ENCODE results near the gene SLC22A3.
"Not testable (repeated sequence)": the region's sequence is repeated elsewhere in the genome, so short reads cannot be mapped to it uniquely, and the experiment has no call there.

Gene SLC22A3

GRCh38 chr6:160437775-160438174 lies 89.6 kb downstream of the SLC22A3 start:
- Histone ChIP-seq H3K36me3 (ENCODE audit: control insufficient read depth, insufficient read depth, low read length) (no peaks in the 10 kb centered on the region), H3K9me3 (ENCODE audit: control insufficient read depth, insufficient read depth, low read length) (no peaks in the 10 kb centered on the region), H3K4me1 (ENCODE audit: control insufficient read depth, insufficient read depth, low read length) (no peaks in the 10 kb centered on the region), H3K4me3 (ENCODE audit: low read depth, low read length) (no peak overlapping the region), H3K27me3 (ENCODE audit: control insufficient read depth, insufficient read depth, low read length) (peaks cover 6% of the 10 kb centered on the region), H3K9ac (ENCODE audit: low read depth, low read length) (no peak overlapping the region)

DNA sequence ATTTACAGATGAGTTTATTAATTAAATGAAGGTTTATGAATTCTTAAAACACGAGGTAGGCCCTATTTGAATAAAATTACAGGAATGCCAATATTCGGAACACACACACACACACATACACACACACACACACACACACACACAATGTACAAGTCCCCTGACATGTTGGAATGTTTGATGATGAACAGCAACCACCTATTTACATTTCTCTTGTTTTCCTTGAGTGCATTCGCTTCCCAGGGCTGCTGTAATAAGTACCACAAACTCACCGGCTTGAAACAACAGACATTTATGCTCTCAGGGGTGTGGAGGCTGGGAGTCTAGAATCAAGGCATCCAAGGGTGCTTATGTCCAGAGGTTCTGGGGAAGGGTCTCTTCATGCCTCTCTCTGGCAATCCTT lies 90.3 kb downstream of the SLC22A3 start:
- Histone ChIP-seq H3K4me1 (ENCODE audit: control insufficient read depth, insufficient read depth, low read length) (no peaks in the 10 kb centered on the region), H3K9me3 (ENCODE audit: control insufficient read depth, insufficient read depth, low read length) (no peaks in the 10 kb centered on the region), H3K27me3 (ENCODE audit: control insufficient read depth, insufficient read depth, low read length) (peaks cover 6% of the 10 kb centered on the region), H3K36me3 (ENCODE audit: control insufficient read depth, insufficient read depth, low read length) (no peaks in the 10 kb centered on the region), H3K9ac (ENCODE audit: low read depth, low read length) (no peak overlapping the region), H3K4me3 (ENCODE audit: low read depth, low read length) (no peak overlapping the region)

DNA sequence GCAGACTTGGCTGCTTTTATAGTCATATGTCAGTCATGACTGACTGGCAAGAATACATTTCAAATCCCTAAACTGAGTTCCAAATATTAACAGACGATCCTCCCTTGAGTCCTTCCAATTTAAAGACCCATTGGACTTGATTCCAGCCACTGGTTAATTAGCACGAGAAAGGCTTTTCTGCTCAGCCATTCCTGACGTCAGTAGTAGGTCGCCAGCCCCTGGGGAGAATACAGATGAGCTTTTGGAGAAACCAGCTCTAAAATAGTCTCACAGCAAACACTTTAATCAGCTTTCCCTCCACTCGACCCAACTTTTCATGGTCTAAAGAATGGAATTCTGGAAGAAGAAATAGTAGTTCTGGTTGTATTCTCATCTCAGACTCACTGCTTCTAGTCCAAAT lies 91.6 kb downstream of the SLC22A3 start:
- H3K36me3 ChIP-seq (ENCODE audit: control insufficient read depth, insufficient read depth, low read length): no peaks in the 10 kb centered on the region

DNA sequence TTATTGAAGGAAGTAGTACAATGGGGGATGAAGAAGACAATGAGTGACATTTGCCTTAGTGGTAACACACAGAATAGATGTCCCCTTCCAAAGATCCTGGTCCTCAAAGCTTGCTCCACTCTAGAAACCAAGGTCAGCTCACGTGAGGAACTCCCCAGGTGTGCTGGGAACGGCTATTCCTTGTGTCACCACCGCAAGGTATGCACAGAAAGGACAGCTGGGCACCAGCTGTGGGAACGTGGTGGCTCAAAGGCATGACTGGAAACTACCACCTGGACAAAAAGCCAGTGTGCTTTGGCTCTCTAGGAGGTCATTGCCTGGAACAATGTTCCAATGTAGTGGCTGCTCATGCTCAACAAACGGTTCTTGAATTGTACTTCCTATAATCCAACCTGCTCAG lies 94.0 kb downstream of the SLC22A3 start:
- Histone ChIP-seq H3K4me1 (ENCODE audit: control insufficient read depth, insufficient read depth, low read length) (no peaks in the 10 kb centered on the region), H3K27me3 (ENCODE audit: control insufficient read depth, insufficient read depth, low read length) (peaks cover 6% of the 10 kb centered on the region), H3K9me3 (ENCODE audit: control insufficient read depth, insufficient read depth, low read length) (no peaks in the 10 kb centered on the region), H3K4me3 (ENCODE audit: low read depth, low read length) (no peak overlapping the region), H3K36me3 (ENCODE audit: control insufficient read depth, insufficient read depth, low read length) (no peaks in the 10 kb centered on the region), H3K9ac (ENCODE audit: low read depth, low read length) (no peak overlapping the region)

More for the DNA sequence above, 91.6 kb downstream of the SLC22A3 start:
- H3K27me3 ChIP-seq (ENCODE audit: control insufficient read depth, insufficient read depth, low read length): peaks cover 6% of the 10 kb centered on the region
- H3K4me3 ChIP-seq (ENCODE audit: low read depth, low read length): no peak overlapping the region
- H3K4me1 ChIP-seq (ENCODE audit: control insufficient read depth, insufficient read depth, low read length): no peaks in the 10 kb centered on the region
- H3K9ac ChIP-seq (ENCODE audit: low read depth, low read length): no peak overlapping the region
- no peaks in the 10 kb centered on the region for H3K9me3 ChIP-seq (ENCODE audit: control insufficient read depth, insufficient read depth, low read length)

- Histone ChIP-seq H3K4me1 (ENCODE audit: control insufficient read depth, insufficient read depth, low read length) (no peaks in the 10 kb centered on the region), H3K36me3 (ENCODE audit: control insufficient read depth, insufficient read depth, low read length) (no peaks in the 10 kb centered on the region), H3K9me3 (ENCODE audit: control insufficient read depth, insufficient read depth, low read length) (no peaks in the 10 kb centered on the region), H3K9ac (ENCODE audit: low read depth, low read length) (no peak overlapping the region), H3K27me3 (ENCODE audit: control insufficient read depth, insufficient read depth, low read length) (no peaks in the 10 kb centered on the region), H3K4me3 (ENCODE audit: low read depth, low read length) (no peak overlapping the region)
Observed at GRCh38 chr6:160445130-160445529, 97.0 kb downstream of the SLC22A3 start.

GRCh38 chr6:160447350-160447749 lies 99.2 kb downstream of the SLC22A3 start:
- no peaks in the 10 kb centered on the region for H3K36me3 ChIP-seq (ENCODE audit: control insufficient read depth, insufficient read depth, low read length)
- no peak overlapping the region for H3K4me3 ChIP-seq (ENCODE audit: low read depth, low read length)
- H3K9me3 ChIP-seq (ENCODE audit: control insufficient read depth, insufficient read depth, low read length): no peaks in the 10 kb centered on the region

DNA sequence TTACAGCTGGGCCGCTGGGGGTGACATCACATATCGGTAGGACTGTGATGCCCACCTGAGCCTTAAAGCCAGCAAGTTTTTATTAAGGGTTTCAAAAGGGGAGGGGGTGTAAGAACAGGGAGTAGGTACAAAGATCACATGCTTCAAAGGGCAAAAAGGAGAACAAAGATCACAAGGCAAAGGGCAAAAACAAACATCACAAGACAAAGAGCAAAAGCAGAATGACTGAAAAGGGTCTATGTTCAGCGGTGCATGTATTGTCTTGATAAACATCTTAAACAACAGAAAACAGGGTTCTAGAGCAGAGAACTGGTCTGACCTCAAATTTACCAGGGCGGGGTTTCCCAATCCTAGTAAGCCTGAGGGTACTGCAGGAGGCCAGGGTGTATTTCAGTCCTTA lies 101.6 kb downstream of the SLC22A3 start:
- H3K4me3 ChIP-seq (ENCODE audit: low read depth, low read length); H3K9me3 ChIP-seq (ENCODE audit: control insufficient read depth, insufficient read depth, low read length); H3K27me3 ChIP-seq (ENCODE audit: control insufficient read depth, insufficient read depth, low read length); H3K36me3 ChIP-seq (ENCODE audit: control insufficient read depth, insufficient read depth, low read length); H3K4me1 ChIP-seq (ENCODE audit: control insufficient read depth, insufficient read depth, low read length); H3K9ac ChIP-seq (ENCODE audit: low read depth, low read length): not testable (repeated sequence)

More at GRCh38 chr6:160447350-160447749, 99.2 kb downstream of the SLC22A3 start:
- no peak overlapping the region for H3K9ac ChIP-seq (ENCODE audit: low read depth, low read length)
- H3K4me1 ChIP-seq (ENCODE audit: control insufficient read depth, insufficient read depth, low read length): no peaks in the 10 kb centered on the region
- no peaks in the 10 kb centered on the region for H3K27me3 ChIP-seq (ENCODE audit: control insufficient read depth, insufficient read depth, low read length)

GRCh38 chr6:160450849-160451248 lies 102.7 kb downstream of the SLC22A3 start:
- no peak overlapping the region for H3K4me3 ChIP-seq (ENCODE audit: low read depth, low read length)
- H3K9ac ChIP-seq (ENCODE audit: low read depth, low read length): no peak overlapping the region
- no peaks in the 10 kb centered on the region for H3K4me1 ChIP-seq (ENCODE audit: control insufficient read depth, insufficient read depth, low read length)
- no peaks in the 10 kb centered on the region for H3K9me3 ChIP-seq (ENCODE audit: control insufficient read depth, insufficient read depth, low read length)
- H3K36me3 ChIP-seq (ENCODE audit: control insufficient read depth, insufficient read depth, low read length): no peaks in the 10 kb centered on the region
- no peaks in the 10 kb centered on the region for H3K27me3 ChIP-seq (ENCODE audit: control insufficient read depth, insufficient read depth, low read length)

DNA sequence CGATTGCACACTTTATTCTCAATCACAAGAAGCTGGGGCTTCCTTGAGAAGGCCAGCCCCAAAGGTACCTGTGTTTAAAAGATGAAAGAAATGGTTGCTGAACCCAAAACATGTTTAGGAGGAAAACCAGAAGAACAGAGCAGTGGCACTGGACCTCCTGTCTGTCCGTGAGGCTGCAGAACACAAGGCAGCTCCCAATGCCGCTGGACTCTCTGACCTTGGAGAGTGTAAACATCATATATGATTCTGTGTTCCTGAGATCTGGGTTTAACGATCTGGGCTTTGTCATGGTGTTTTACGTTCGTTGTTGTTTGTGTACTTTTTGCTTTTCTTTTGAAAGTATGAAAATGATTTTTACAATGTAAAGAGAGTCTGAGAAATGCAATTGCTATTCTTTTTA lies 106.1 kb downstream of the SLC22A3 start:
- no peak overlapping the region for H3K9ac ChIP-seq (ENCODE audit: low read depth, low read length)
- no peaks in the 10 kb centered on the region for H3K4me1 ChIP-seq (ENCODE audit: control insufficient read depth, insufficient read depth, low read length)
- no peaks in the 10 kb centered on the region for H3K36me3 ChIP-seq (ENCODE audit: control insufficient read depth, insufficient read depth, low read length)
- H3K4me3 ChIP-seq (ENCODE audit: low read depth, low read length): no peak overlapping the region
- H3K9me3 ChIP-seq (ENCODE audit: control insufficient read depth, insufficient read depth, low read length): no peaks in the 10 kb centered on the region
- H3K27me3 ChIP-seq (ENCODE audit: control insufficient read depth, insufficient read depth, low read length): no peaks in the 10 kb centered on the region

- no peaks in the 10 kb centered on the region for H3K27me3 ChIP-seq (ENCODE audit: control insufficient read depth, insufficient read depth, low read length)
Observed at GRCh38 chr6:160455081-160455480, 106.9 kb downstream of the SLC22A3 start.

DNA sequence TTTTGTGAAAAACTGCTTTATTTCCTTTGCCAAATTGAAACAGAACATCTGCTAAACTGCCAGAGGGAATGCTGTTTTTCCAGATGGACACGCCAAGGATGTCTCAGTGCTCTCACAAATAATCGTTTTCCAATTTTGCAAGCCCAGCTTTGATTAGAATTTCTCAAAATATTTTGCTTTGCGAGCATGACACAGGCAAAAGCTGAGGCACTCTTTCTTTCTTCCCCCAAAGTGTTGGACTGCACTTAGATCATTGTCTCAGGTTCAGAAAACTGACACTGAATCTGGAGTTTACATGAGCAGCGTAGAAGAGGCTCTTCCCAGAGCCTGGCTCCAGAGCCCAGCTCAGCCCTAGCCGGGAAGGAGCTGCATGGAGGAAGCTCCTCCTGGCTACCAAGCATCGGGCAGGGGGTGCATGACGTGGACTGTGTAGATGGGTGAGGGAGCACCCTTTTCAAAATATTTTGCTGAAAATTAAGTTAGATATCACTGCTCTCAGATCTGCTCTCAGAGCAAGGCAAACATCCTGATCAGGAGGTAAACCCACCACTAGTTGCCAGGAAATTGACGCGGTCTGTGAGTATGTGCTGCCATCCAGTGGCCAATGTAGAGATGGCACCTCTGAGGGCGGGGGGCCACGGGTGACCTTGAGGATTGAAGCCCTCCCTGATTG lies 107.5 kb downstream of the SLC22A3 start:
- Histone ChIP-seq H3K4me3 (ENCODE audit: low read depth, low read length) (no peak overlapping the region), H3K4me1 (ENCODE audit: control insufficient read depth, insufficient read depth, low read length) (no peaks in the 10 kb centered on the region), H3K27me3 (ENCODE audit: control insufficient read depth, insufficient read depth, low read length) (no peaks in the 10 kb centered on the region), H3K9me3 (ENCODE audit: control insufficient read depth, insufficient read depth, low read length) (no peaks in the 10 kb centered on the region), H3K36me3 (ENCODE audit: control insufficient read depth, insufficient read depth, low read length) (no peaks in the 10 kb centered on the region), H3K9ac (ENCODE audit: low read depth, low read length) (no peak overlapping the region)

More at GRCh38 chr6:160455081-160455480, 106.9 kb downstream of the SLC22A3 start:
- no peaks in the 10 kb centered on the region for H3K9me3 ChIP-seq (ENCODE audit: control insufficient read depth, insufficient read depth, low read length)
- H3K4me3 ChIP-seq (ENCODE audit: low read depth, low read length): no peak overlapping the region
- H3K36me3 ChIP-seq (ENCODE audit: control insufficient read depth, insufficient read depth, low read length): no peaks in the 10 kb centered on the region
- H3K9ac ChIP-seq (ENCODE audit: low read depth, low read length): no peak overlapping the region
- H3K4me1 ChIP-seq (ENCODE audit: control insufficient read depth, insufficient read depth, low read length): no peaks in the 10 kb centered on the region

DNA sequence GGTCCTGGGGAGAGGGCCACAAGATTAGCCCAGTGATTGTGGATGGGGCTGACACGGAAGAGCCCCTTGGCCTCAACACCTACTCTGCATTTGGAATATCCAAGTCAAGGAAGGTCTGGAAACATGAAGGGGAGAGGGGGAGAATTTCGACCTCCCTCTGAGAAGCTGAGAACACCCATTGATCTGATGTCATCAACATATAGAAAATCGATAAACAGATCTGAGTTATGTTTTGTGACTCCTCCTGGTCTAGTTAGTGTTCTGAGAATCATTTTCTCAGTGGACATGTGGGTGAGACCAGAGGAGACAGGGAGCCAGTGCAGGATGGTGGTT lies 108.0 kb downstream of the SLC22A3 start:
- Histone ChIP-seq H3K36me3 (ENCODE audit: control insufficient read depth, insufficient read depth, low read length) (no peaks in the 10 kb centered on the region), H3K4me3 (ENCODE audit: low read depth, low read length) (no peak overlapping the region), H3K4me1 (ENCODE audit: control insufficient read depth, insufficient read depth, low read length) (no peaks in the 10 kb centered on the region), H3K9ac (ENCODE audit: low read depth, low read length) (no peak overlapping the region), H3K9me3 (ENCODE audit: control insufficient read depth, insufficient read depth, low read length) (no peaks in the 10 kb centered on the region), H3K27me3 (ENCODE audit: control insufficient read depth, insufficient read depth, low read length) (no peaks in the 10 kb centered on the region)

Measured in iPS-15b (cell line).